ENCODE data around the gene PLEKHA6.

Gene PLEKHA6

GRCh38 chr1:204376919-204377799 is 17.4 kb upstream of the PLEKHA6 start:
- no peak overlapping the region for H3K27ac ChIP-seq (ENCODE audit: poor library complexity, severe bottlenecking)
- H3K9me3 ChIP-seq (ENCODE audit: severe bottlenecking), result no peaks in the 10 kb centered on the region
- ATAC-seq (ENCODE audit: low read depth), result no peak
- peak overlapping the region; percentile 22 for H3K4me3 ChIP-seq (ENCODE audit: severe bottlenecking)
- H3K4me1 ChIP-seq (ENCODE audit: insufficient read depth, poor library complexity, severe bottlenecking), result no peaks in the 10 kb centered on the region
- no peaks in the 10 kb centered on the region for H3K36me3 ChIP-seq (ENCODE audit: low read depth)
- no peaks in the 10 kb centered on the region for H3K27me3 ChIP-seq (ENCODE audit: insufficient read depth, poor library complexity, severe bottlenecking)
- DNase-seq (ENCODE audit: low spot score), result no peak
- TF ChIP-seq CTCF (IDR thresholded peaks at IDR 0.05; ENCODE audit: poor library complexity, severe bottlenecking), result no peak

DNA sequence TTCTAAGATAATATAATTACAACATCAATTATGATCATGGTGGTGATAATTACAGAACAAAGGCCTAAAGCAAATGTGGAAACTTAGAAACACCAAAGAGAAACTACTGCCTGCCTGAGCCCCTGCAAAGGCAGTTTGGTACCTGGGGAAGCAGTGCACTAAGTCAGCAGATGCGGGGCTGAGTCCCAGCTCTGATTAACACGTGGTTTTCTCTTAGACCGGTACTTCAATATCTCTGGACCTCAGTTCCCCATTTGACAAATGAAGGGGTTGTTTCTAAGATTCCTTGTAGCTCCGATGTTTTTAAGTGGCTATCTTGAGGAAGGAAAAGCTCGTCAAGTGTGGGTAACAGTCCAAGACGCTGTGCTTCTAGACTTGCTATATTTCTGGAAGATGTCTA is 16.7 kb upstream of the PLEKHA6 start:
- H3K9me3 ChIP-seq (ENCODE audit: severe bottlenecking), result no peaks in the 10 kb centered on the region
- H3K4me1 ChIP-seq (ENCODE audit: insufficient read depth, poor library complexity, severe bottlenecking), result no peaks in the 10 kb centered on the region
- no peaks in the 10 kb centered on the region for H3K27me3 ChIP-seq (ENCODE audit: insufficient read depth, poor library complexity, severe bottlenecking)
- no peak overlapping the region for H3K27ac ChIP-seq (ENCODE audit: poor library complexity, severe bottlenecking)
- DNase-seq (ENCODE audit: low spot score), result no peak
- no peak for TF ChIP-seq CTCF (IDR thresholded peaks at IDR 0.05; ENCODE audit: poor library complexity, severe bottlenecking)
- no peak overlapping the region for H3K4me3 ChIP-seq (ENCODE audit: severe bottlenecking)
- ATAC-seq (ENCODE audit: low read depth), result no peak
- no peaks in the 10 kb centered on the region for H3K36me3 ChIP-seq (ENCODE audit: low read depth)

GRCh38 chr1:204373911-204374310 is 14.2 kb upstream of the PLEKHA6 start:
- TF ChIP-seq CTCF (IDR thresholded peaks at IDR 0.05; ENCODE audit: poor library complexity, severe bottlenecking), result no peak
- Histone ChIP-seq H3K4me3 (ENCODE audit: severe bottlenecking) (no peak overlapping the region), H3K9me3 (ENCODE audit: severe bottlenecking) (no peaks in the 10 kb centered on the region), H3K27me3 (ENCODE audit: insufficient read depth, poor library complexity, severe bottlenecking) (no peaks in the 10 kb centered on the region), H3K4me1 (ENCODE audit: insufficient read depth, poor library complexity, severe bottlenecking) (no peaks in the 10 kb centered on the region), H3K27ac (ENCODE audit: poor library complexity, severe bottlenecking) (no peak overlapping the region), H3K36me3 (ENCODE audit: low read depth) (no peaks in the 10 kb centered on the region)
- no peak for ATAC-seq (ENCODE audit: low read depth)
- no peak for DNase-seq (ENCODE audit: low spot score)

GRCh38 chr1:204370176-204370575 is 10.4 kb upstream of the PLEKHA6 start:
- TF ChIP-seq CTCF (IDR thresholded peaks at IDR 0.05; ENCODE audit: poor library complexity, severe bottlenecking), result no peak
- H3K36me3 ChIP-seq (ENCODE audit: low read depth), result no peaks in the 10 kb centered on the region
- DNase-seq (ENCODE audit: low spot score), result no peak
- no peaks in the 10 kb centered on the region for H3K4me1 ChIP-seq (ENCODE audit: insufficient read depth, poor library complexity, severe bottlenecking)
- no peaks in the 10 kb centered on the region for H3K27me3 ChIP-seq (ENCODE audit: insufficient read depth, poor library complexity, severe bottlenecking)
- no peak overlapping the region for H3K27ac ChIP-seq (ENCODE audit: poor library complexity, severe bottlenecking)
- no peaks in the 10 kb centered on the region for H3K9me3 ChIP-seq (ENCODE audit: severe bottlenecking)
- H3K4me3 ChIP-seq (ENCODE audit: severe bottlenecking), result no peak overlapping the region
- no peak for ATAC-seq (ENCODE audit: low read depth)
